Subcutaneous preadipocyte (primary cell): Measurements from ENCODE around the gene EPSTI1. TPM values are rescaled to one million over a fixed set of nuclear protein-coding genes. Genes with fewer than 3 reads are reported as not detected.

Experiments used
- total RNA-seq: library from RNA; depleted of rRNA; stranded (reverse); fragments of >200 nt; gene quantifications from 2 replicates; pipeline ENCODE4 v1.2.3, GENCODE V29; 2012

Gene EPSTI1, protein sequence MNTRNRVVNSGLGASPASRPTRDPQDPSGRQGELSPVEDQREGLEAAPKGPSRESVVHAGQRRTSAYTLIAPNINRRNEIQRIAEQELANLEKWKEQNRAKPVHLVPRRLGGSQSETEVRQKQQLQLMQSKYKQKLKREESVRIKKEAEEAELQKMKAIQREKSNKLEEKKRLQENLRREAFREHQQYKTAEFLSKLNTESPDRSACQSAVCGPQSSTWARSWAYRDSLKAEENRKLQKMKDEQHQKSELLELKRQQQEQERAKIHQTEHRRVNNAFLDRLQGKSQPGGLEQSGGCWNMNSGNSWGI
- 2.2 and 10.3 TPM in 2 replicates for total RNA-seq

GRCh38 chr13:42991898-42992763, at the start of gene EPSTI1:
Gene EPSTI1 (minus strand): TSS chr13:42992241. CDS start chr13:42992165, 76 bp downstream.

GRCh38 chr13:43023289-43023963, 31.4 kb upstream of the EPSTI1 start, which contains the start of gene DNAJC15:
Gene DNAJC15 (plus strand): TSS chr13:43023586. CDS start chr13:43023627, 41 bp downstream.

Other genes with a start within 250 kb of the EPSTI1 start
- not detected in 2 replicates for gene FAM216B, start 210.7 kb downstream of the EPSTI1 start, total RNA-seq
- gene DNAJC15, start 31.3 kb upstream of the EPSTI1 start, total RNA-seq, result 8.8 and 13.7 TPM in 2 replicates